H54 (cell line): ENCODE measurements around the gene PRKG1.
A peak's percentile ranks its signal among the peaks of the same experiment; 100 is the strongest.

Experiments used
- DNase-seq: peaks from one replicate; pipeline ENCODE4 v3.0.0; 2011; ENCODE audit warnings: low spot score, mixed read lengths; ENCODE audit not compliant: insufficient read length
- FAIRE-seq: peaks from 3 replicates; lab custom pipeline; 2011; peaks lifted over from hg19 to GRCh38; lab: Jason Lieb, UNC
- POLR2A ChIP-seq: IDR thresholded peaks from 2 replicates; pipeline ENCODE4 v1.6.1; 2011; ENCODE audit warnings: low read depth, mild to moderate bottlenecking, low read length

PRKG1 gene

DNA sequence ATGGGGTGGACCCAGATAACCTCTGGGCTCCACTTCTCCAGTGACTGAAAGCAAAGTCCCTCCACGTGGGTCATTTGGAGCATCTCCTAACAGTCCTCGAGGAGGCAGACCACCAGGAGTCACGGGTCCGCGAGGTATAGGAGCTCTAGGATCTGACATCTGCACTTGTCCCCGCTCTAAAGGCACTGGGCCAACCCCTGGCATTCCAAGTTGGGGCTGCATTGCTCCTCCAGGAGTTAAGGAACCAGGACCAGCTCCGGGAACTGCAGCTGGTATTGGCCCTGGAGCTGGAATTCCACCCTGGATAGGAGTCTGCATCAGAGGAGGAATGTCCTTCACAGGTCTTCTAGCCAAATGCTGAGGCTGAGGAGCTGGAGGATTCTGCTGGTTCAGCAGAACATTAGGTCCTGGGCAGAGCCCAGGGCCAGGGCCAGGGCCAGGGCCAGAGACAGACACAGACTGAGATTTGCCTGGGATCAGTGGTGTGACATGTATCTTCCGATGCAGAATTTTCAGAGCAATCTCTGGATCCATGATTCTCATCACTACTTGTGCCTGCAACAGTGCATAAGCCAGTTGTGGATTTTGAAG lies 624.3 kb downstream of the PRKG1 start:
- no peak for TF ChIP-seq POLR2A
- FAIRE-seq: no peak
- no peak for DNase-seq

DNA sequence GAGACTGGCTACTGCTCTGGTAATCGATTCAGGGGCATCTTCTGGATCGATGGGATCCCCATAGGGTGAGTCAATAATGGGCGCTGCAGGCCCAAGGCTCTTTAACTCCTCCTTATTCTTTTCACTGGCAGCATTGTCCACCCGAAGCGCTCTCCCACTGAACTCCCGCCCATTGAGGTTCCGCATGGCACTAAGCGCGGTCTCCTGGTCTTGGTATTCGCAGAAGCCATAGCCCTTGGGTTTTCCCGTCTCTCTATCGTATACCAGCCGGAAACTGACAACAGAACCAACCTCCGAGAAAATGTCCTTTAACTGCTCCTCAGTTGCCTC lies 624.8 kb downstream of the PRKG1 start:
- DNase-seq (no peak), FAIRE-seq (no peak)
- TF ChIP-seq POLR2A: no peak

DNA sequence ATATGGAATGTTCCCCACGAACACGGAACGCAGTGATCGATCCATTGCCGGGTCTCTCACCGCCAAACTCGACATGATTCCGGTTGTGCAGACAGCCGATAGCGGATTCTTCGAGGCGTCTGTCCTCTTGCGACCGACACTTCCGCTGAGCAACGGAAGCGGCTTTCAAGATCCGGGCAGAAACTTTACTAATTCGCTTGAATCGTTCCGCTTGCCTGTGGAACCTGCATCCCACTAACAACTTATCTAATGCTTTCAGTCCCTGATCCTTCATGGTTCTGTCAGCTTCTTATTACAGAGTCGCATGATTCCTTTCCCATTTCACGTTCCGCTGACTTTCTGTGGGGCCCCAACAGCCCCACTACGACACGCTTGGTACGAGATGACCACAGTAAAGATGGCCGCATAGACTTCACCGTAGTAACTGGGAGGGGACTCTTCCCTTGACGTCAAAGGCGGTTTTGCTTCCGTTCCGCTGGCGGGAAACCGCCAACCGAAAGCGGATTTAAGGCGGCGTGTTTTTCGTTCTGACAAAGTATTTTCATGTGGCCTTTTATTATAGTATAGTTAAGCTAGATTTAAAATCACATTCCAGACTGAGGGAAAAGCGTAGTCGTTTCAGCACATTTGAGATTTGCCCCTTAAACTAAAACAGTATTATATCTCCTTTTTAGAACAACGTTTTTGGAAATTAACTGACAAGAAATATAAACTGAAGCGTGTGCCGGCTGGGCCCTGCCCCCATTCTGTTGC lies 625.4 kb downstream of the PRKG1 start, which contains the start of gene CSTF2T:
Gene CSTF2T (minus strand): TSS at position 121 of the 753 bp plus-strand sequence. CDS start 46 bp downstream, at position 75.
- DNase-seq: peak; percentile 29
- TF ChIP-seq POLR2A: peak; percentile 76; the same call in 1 of the 2 replicates
- peak; percentile 91 for FAIRE-seq

DNA sequence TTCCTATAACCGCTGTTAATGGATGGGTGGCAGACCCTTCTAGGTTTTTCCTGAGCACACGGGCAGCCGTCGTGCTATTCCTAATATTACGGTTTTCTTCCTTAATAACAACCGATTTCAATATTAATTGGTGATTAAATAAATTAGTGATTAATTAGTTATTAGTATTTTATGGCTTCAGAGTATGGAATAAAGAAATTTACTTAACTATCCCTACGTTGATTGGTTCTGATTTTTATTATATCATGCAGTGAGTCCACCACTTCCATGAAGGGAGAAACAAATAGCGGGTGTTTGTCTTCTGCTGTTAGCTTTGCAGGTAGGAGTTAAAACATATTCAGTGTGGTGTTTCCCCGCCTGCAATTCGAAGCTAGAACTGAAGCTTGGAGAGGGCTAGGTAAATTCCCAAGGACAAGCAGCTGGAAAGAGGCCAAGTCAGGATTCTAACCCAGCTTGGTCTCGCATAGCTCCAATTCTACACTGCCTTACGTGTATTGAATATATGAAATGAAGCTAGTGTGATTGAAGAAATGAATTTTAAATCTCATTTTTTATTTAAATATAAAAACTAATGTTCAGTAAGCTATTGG lies 626.0 kb downstream of the PRKG1 start:
- FAIRE-seq (peak; percentile 68), DNase-seq (peak; percentile 8)
- no peak for TF ChIP-seq POLR2A

DNA sequence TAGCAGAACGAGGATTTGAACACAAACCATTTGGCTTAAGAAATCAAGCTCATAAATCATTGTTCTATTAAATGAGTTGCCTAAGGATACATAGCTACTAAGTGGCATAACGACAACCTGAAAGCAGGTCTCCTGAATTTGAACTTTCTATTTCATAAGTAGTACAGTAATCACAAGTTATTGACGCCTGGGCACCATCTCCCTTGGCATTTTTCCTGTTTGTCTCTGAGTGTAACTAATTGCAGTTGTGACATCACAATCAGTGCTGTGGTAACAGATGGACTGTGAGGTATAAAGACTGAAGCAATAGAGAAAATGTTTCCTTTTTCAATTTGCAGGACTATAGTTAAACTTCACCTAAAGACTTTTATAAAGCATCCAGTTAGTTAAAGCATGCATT lies 631.5 kb downstream of the PRKG1 start:
- no peak for FAIRE-seq
- TF ChIP-seq POLR2A: no peak
- DNase-seq: no peak

DNA sequence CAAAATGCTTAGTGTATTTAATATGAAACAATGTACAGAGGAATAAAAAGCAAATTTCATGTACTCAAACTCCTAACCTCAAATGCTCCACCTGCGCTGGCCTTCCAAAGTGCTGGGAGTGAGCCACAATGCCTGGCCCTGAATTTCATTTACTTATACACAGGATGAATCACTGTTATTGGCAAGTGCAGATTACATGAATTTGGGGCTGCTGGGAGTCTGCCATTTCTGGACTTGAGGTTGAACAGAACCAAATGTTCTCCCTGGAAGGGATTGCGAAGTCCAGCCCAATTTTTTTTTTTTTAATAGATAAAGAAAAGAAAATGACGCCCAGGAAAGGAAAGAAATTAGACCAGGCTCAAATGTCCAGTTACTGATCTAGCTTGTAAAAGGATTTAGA lies 631.9 kb downstream of the PRKG1 start:
- FAIRE-seq (no peak), DNase-seq (no peak)
- TF ChIP-seq POLR2A: no peak

DNA sequence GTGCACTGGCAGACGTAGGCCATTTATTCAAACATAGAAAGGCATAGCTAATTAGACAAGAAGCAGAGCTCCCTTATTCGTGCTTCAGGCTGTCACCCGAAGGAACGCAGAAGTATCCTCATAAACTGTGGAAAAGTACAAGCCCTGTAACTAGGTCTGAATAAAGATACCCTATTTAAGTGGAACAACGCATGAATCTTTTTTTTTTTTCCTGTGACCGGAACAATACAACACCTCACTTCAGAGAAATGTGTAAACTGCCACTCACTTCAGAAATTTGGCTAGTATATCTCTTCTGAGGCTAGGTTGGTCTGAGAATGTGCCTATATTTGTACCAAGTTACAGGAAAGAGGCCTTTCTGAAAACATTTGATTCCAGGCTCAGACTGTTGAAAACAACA lies 633.1 kb downstream of the PRKG1 start:
- no peak for TF ChIP-seq POLR2A
- FAIRE-seq (no peak), DNase-seq (no peak)

DNA sequence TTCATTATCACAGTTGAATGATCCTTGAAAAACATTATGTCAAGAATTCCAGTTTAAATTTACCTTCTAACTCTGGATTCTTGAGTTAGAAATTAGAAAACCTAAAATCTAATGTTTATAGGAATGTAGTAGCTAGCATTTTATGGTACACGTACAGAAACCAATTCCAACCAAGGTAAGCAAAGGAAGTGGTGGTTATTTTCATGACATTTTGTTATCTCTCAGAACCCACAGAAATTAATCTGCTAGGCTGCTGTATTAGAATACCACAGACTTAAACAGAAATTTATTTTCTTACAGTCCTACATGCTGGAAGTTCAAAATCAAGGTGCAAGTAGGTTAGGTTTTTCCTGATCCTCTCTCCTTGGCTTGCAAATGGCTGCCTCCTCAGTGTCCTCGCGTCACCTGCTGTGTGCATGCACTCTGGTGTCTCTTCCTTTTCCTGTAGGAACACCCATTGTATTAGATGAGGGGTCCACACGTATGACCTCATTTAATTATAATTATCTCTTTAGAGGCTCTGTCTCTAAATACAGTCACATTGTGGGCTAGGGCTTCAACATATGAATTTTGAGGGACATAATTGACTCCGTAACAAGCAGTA lies 633.6 kb downstream of the PRKG1 start:
- no peak for TF ChIP-seq POLR2A
- DNase-seq: no peak
- FAIRE-seq: no peak

DNA sequence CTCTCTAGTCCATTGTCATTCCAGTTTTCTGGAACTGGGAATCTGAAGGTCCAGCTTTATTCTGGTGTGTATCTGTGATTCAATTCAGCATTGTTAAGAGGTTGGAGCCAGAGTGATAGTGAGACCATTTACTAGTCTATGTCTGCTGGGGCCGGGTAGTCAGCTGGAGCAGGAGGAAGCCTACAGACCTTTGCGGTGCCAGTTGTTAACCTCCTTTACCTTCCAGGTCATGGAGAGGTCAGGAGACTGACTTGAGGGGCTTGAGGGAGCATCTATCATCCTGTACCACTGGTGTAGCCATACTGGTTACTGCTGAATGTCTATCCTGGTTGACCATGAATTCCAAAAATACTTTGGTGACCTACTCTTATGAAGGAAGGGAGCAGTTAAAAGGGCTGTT lies 634.3 kb downstream of the PRKG1 start:
- FAIRE-seq (no peak), DNase-seq (no peak)
- TF ChIP-seq POLR2A: no peak

DNA sequence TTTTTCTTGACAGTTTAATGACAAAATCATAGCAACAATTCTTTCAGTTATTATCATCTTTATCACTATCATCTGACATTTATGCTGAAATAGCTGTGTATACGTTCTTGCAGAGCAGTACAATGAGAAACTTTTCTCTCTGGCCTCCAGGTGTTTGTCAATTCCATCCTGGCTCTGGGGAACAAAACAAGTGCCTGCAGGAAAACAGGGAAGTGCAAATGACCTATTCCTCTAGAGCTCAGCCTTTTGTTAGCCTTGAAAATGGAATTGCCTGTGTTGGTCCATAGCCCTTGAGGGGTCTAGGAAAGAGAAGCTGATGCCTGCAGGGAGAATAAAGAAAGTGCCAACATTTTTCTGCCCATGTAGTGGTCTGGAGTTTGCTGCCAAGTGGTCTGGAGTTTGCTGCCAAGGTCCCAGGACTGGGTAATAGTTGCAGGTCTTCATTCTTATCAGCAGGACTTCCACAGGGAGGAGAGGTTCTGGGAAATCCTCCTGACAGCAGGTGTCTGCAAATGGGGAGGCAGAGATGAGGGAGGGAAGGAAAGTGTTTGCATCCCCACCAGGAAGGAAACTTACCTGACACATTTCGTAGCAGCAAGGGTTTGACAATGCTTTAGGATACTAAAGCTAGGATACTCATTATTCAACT lies 635.2 kb downstream of the PRKG1 start:
- no peak for DNase-seq
- no peak for FAIRE-seq
- no peak for TF ChIP-seq POLR2A

DNA sequence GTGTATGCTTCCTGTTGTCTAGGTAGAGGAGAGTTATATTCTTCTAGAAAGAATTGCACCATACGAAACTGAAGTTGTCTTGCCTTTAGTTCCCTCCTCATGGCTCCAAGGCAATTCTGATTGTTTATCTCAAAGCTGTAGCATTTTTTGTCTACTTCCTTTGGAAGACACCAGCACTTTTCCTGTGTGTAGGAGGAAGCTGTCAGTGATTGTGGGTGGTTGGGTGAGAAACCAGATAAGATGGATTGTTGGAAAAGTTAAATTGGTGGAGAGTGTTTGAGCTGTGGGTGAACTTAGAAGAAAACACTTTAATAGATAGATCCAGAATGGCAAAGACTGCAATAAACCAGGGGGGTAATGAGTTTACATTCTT lies 637.2 kb downstream of the PRKG1 start:
- no peak for TF ChIP-seq POLR2A
- DNase-seq (no peak), FAIRE-seq (no peak)

DNA sequence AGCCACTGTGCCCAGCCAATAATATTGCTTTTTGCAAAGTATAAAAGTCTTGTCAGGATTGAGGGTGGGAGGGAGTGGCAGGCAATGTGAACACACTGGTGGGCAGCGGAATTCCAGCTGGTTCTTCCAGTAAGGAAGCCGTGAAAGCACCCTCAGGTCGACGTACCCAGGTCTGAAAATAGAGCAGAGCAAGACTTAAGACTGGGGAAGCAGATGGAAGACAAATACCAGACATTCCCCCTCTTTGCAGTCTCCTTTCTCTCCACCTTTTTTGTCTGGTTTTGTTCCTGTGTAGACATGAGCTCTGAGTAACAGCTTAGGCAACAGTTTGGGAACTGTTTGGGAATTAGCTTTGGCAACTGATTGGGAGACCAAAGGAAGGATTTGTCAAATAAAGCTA lies 642.7 kb downstream of the PRKG1 start:
- DNase-seq: no peak
- no peak for FAIRE-seq
- no peak for TF ChIP-seq POLR2A

DNA sequence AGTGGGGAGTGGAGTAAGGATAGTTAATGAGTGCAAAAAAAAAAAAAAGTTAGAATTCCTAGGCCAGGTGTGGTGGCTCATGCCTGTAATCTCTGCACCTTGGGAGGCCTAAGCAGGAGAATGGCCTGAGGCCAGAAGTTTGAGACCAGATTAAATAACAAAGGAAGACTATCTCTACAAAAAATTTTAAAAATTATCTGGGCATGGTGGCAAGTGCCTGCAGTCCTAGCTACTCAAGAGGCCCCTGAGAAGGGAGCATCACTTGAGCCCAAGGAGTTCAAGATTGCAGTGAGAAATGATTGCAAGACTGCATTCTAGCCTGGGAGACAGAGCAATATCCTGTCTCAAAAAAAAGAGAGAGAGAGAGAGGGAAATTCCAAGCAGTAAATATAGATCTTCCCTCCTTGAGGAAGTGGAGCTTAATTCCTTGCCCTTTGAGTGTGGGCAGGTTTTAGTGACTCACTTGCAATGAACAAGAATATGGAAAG lies 644.6 kb downstream of the PRKG1 start:
- TF ChIP-seq POLR2A: no peak
- peak; percentile 81 for FAIRE-seq
- no peak for DNase-seq

DNA sequence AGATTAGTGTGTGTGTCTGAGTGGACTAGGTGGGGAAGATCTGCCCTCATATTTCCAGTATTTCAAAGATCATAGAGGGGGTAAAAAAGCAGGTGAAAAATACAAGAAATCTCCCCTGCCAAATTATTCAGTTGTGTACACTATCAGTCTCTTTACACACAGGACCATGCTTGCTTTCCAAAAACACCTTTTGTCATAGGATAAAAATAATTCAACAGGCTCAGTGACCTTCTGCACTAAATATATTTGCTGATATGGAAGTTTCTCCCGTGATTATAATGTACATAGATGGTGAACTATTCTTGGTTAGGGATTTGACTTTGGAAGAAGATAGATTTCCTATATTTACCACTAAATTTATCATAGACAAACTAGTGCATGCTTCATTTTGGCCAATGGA lies 649.8 kb downstream of the PRKG1 start:
- no peak for DNase-seq
- no peak for TF ChIP-seq POLR2A
- FAIRE-seq: no peak
